ENCODE data around the gene CD300LB.

DNA sequence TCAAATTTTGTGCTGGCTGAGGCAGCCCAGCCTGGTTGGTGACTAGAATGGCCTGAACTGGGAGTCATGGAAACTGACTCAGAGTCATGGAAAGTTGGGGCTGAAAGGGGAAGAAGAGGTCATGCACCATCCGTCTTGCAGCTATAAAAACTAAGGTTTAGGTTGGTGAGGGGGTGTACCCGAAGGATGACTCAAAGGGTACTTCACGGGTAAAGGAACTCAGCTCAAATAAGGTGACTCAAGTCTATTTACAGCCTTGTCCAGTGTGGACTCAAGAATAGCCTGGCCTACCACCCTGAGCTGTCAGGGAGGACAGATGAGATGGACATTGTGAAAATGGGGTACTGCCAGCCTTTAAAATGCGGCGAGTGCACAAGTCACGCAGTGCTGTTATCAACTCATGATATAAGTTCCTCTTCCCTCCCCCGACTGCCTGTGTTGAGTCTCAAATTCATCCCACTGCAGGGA, 18.6 kb downstream of the CD300LB start:
- TF ChIP-seq, protein P1, sequence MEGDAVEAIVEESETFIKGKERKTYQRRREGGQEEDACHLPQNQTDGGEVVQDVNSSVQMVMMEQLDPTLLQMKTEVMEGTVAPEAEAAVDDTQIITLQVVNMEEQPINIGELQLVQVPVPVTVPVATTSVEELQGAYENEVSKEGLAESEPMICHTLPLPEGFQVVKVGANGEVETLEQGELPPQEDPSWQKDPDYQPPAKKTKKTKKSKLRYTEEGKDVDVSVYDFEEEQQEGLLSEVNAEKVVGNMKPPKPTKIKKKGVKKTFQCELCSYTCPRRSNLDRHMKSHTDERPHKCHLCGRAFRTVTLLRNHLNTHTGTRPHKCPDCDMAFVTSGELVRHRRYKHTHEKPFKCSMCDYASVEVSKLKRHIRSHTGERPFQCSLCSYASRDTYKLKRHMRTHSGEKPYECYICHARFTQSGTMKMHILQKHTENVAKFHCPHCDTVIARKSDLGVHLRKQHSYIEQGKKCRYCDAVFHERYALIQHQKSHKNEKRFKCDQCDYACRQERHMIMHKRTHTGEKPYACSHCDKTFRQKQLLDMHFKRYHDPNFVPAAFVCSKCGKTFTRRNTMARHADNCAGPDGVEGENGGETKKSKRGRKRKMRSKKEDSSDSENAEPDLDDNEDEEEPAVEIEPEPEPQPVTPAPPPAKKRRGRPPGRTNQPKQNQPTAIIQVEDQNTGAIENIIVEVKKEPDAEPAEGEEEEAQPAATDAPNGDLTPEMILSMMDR (IDR thresholded peaks at IDR 0.05) = no peak
- TF ChIP-seq POLR2A (IDR thresholded peaks at IDR 0.05) = no peak

Data from body of pancreas (tissue), 4 donors.